HepG2 (cell line): ENCODE data around the gene DDX49.

Experiments used
- CTCF ChIP-seq: sonication (generic); formaldehyde crosslinking; IDR thresholded peaks from 2 replicates; pipeline ENCODE4 v1.5.0; 2020; ENCODE audit warnings: mild to moderate bottlenecking, missing genetic modification reagents, moderate library complexity
- KDM6A ChIP-seq: IDR thresholded peaks from 2 replicates; pipeline ENCODE4 v1.6.1; 2016; ENCODE audit warnings: low read depth
- PHF5A ChIP-seq: IDR thresholded peaks from one replicate; pipeline ENCODE4 v1.6.1; 2018; ENCODE audit warnings: low read depth, missing genetic modification reagents; ENCODE audit not compliant: unreplicated experiment
- TEAD3 ChIP-seq: optimal IDR thresholded peaks from 2 replicates; pipeline ENCODE3; 2016; ENCODE audit warnings: borderline replicate concordance
- ZNF3 ChIP-seq: IDR thresholded peaks from 2 replicates; pipeline ENCODE4 v1.7.0; 2017; ENCODE audit warnings: inconsistent platforms

- TF ChIP-seq CTCF = no peak
- no peak for TF ChIP-seq TEAD3
- no peak for TF ChIP-seq PHF5A
- TF ChIP-seq KDM6A (CRISPR knock-in tag) = no peak
- TF ChIP-seq ZNF3 (CRISPR knock-in tag) = no peak
Observed at GRCh38 chr19:18910010-18910409, 9.5 kb upstream of the DDX49 start.
